DMS 273 (cell line): ENCODE results near the gene NUTM2G.
"Not testable (repeated sequence)": the region's sequence is repeated elsewhere in the genome, so short reads cannot be mapped to it uniquely, and the experiment has no call there.

Source experiments
- DNase-seq: peaks from one replicate; lab custom pipeline; 2025; ENCODE audit not compliant: unreplicated experiment; lab: John Stamatoyannopoulos, UW

Gene NUTM2G

GRCh38 chr9:96941628-96942027, 13.0 kb downstream of the NUTM2G start:
- DNase-seq: not testable (repeated sequence)

- DNase-seq: not testable (repeated sequence)
These were observed 13.5 kb downstream of the NUTM2G start for GRCh38 chr9:96942181-96942580.

- DNase-seq: not testable (repeated sequence)
These were observed 20.7 kb downstream of the NUTM2G start for GRCh38 chr9:96949346-96949745.

GRCh38 chr9:96950539-96950938, 21.9 kb downstream of the NUTM2G start:
- DNase-seq: not testable (repeated sequence)

- peak; percentile 38 for DNase-seq
These were observed 38.9 kb downstream of the NUTM2G start for GRCh38 chr9:96967591-96967990.

- not testable (repeated sequence) for DNase-seq
These were observed 43.9 kb downstream of the NUTM2G start for GRCh38 chr9:96972552-96972951.

- not testable (repeated sequence) for DNase-seq
These were observed 45.4 kb downstream of the NUTM2G start for GRCh38 chr9:96974037-96974436.

- not testable (repeated sequence) for DNase-seq
These were observed 55.0 kb downstream of the NUTM2G start for GRCh38 chr9:96983496-96984122.

- DNase-seq: not testable (repeated sequence)
These were observed 55.5 kb downstream of the NUTM2G start for GRCh38 chr9:96984139-96984538.

- not testable (repeated sequence) for DNase-seq
These were observed 56.2 kb downstream of the NUTM2G start for GRCh38 chr9:96984887-96985286.
